PFSK-1 (cell line): ENCODE data around the gene GPR171.

Experiments used
- FOXP2 ChIP-seq: optimal IDR thresholded peaks from 2 replicates; pipeline ENCODE3; 2011; ENCODE audit warnings: borderline replicate concordance, control low read depth, inconsistent platforms; ENCODE audit not compliant: insufficient read depth; ENCODE audit errors: extremely low read length, extremely low read depth
- POLR2AphosphoS5 ChIP-seq: IDR thresholded peaks from 2 replicates; pipeline ENCODE4 v1.6.1; 2012; ENCODE audit warnings: low read depth, mild to moderate bottlenecking, control low read depth, low read length, moderate library complexity
- SIN3A ChIP-seq: IDR thresholded peaks from 2 replicates; pipeline ENCODE4 v1.6.1; 2012; ENCODE audit warnings: mild to moderate bottlenecking, low read length, moderate library complexity, borderline replicate concordance; ENCODE audit not compliant: insufficient read depth
- TAF1 ChIP-seq: IDR thresholded peaks from 2 replicates; pipeline ENCODE4 v1.6.1; 2012; ENCODE audit warnings: low read length, control low read depth, borderline replicate concordance; ENCODE audit not compliant: insufficient read depth
- TF ChIP-seq, protein P1 (sequence below), 2 experiments: IDR thresholded peaks; 2 replicates each; pipeline versions ENCODE4 v1.6.1 to v1.8.0; 2011 to 2012; ENCODE audit warnings: low read depth in 2 of 2, low read length in 2 of 2, control low read depth in 1 of 2, inconsistent platforms in 1 of 2, mild to moderate bottlenecking in 1 of 2, moderate library complexity in 1 of 2; ENCODE audit not compliant: insufficient read depth in 1 of 2

GRCh38 chr3:151166161-151166560 is 36.9 kb downstream of the GPR171 start:
- no peak for TF ChIP-seq POLR2AphosphoS5
- TF ChIP-seq SIN3A, result no peak
- TF ChIP-seq, protein P1, sequence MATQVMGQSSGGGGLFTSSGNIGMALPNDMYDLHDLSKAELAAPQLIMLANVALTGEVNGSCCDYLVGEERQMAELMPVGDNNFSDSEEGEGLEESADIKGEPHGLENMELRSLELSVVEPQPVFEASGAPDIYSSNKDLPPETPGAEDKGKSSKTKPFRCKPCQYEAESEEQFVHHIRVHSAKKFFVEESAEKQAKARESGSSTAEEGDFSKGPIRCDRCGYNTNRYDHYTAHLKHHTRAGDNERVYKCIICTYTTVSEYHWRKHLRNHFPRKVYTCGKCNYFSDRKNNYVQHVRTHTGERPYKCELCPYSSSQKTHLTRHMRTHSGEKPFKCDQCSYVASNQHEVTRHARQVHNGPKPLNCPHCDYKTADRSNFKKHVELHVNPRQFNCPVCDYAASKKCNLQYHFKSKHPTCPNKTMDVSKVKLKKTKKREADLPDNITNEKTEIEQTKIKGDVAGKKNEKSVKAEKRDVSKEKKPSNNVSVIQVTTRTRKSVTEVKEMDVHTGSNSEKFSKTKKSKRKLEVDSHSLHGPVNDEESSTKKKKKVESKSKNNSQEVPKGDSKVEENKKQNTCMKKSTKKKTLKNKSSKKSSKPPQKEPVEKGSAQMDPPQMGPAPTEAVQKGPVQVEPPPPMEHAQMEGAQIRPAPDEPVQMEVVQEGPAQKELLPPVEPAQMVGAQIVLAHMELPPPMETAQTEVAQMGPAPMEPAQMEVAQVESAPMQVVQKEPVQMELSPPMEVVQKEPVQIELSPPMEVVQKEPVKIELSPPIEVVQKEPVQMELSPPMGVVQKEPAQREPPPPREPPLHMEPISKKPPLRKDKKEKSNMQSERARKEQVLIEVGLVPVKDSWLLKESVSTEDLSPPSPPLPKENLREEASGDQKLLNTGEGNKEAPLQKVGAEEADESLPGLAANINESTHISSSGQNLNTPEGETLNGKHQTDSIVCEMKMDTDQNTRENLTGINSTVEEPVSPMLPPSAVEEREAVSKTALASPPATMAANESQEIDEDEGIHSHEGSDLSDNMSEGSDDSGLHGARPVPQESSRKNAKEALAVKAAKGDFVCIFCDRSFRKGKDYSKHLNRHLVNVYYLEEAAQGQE (IDR thresholded peaks at IDR 0.05; ENCODE audit: insufficient read depth in 1 of 2, low read depth in 2 of 2, low read length in 2 of 2), result no peak
- TF ChIP-seq TAF1, result no peak
- no peak for TF ChIP-seq FOXP2
